Muscle layer of colon (tissue), 2 donors: Measurements from ENCODE around the gene IL16.

Experiments
- H3K27ac ChIP-seq: one replicate; pipeline ENCODE4 v1.7.0; 2013; ENCODE audit warnings: low read depth, mild to moderate bottlenecking, low read length, moderate library complexity
- H3K27me3 ChIP-seq, 2 donors: one replicate each; pipeline ENCODE4 v1.7.0; 2013; ENCODE audit warnings: low read length in 2 of 2, mild to moderate bottlenecking in 2 of 2; ENCODE audit not compliant: insufficient read depth in 2 of 2, control insufficient read depth in 1 of 2
- H3K36me3 ChIP-seq: one replicate; pipeline ENCODE4 v1.7.0; 2013; ENCODE audit warnings: mild to moderate bottlenecking, low read length; ENCODE audit not compliant: insufficient read depth
- H3K4me1 ChIP-seq: one replicate; pipeline ENCODE4 v1.7.0; 2013; ENCODE audit warnings: mild to moderate bottlenecking, low read length; ENCODE audit not compliant: insufficient read depth
- H3K4me3 ChIP-seq, 2 donors: one replicate each; pipeline ENCODE4 v1.7.0; 2013; ENCODE audit warnings: low read length in 2 of 2, low read depth in 1 of 2, mild to moderate bottlenecking in 1 of 2, moderate library complexity in 1 of 2
- H3K9ac ChIP-seq: one replicate; pipeline ENCODE4 v1.7.0; 2013; ENCODE audit warnings: low read length
- H3K9me3 ChIP-seq: one replicate; pipeline ENCODE4 v1.7.0; 2013; ENCODE audit warnings: mild to moderate bottlenecking, low read length
- donor health status: abdominal sarcoma.
- donor health status: Adenocarcinoma of cecum.

The IL16 gene

GRCh38 chr15:81293728-81294515 is 97.2 kb downstream of the IL16 start:
- Histone ChIP-seq H3K27me3 (no peaks in the 10 kb centered on the region), H3K4me3 (no peak overlapping the region), H3K9ac (no peak overlapping the region), H3K4me1 (no peaks in the 10 kb centered on the region), H3K9me3 (no peaks in the 10 kb centered on the region), H3K36me3 (no peaks in the 10 kb centered on the region), H3K27ac (no peak overlapping the region)

GRCh38 chr15:81294516-81294880 is 97.8 kb downstream of the IL16 start:
- Histone ChIP-seq H3K4me3 (no peak overlapping the region), H3K4me1 (no peaks in the 10 kb centered on the region), H3K27ac (no peak overlapping the region), H3K9me3 (no peaks in the 10 kb centered on the region), H3K36me3 (no peaks in the 10 kb centered on the region), H3K27me3 (no peaks in the 10 kb centered on the region), H3K9ac (no peak overlapping the region)

GRCh38 chr15:81295486-81296121 is 98.9 kb downstream of the IL16 start:
- Histone ChIP-seq H3K4me3 (no peak overlapping the region), H3K27ac (no peak overlapping the region), H3K9me3 (no peaks in the 10 kb centered on the region), H3K9ac (no peak overlapping the region), H3K36me3 (no peaks in the 10 kb centered on the region), H3K27me3 (no peaks in the 10 kb centered on the region), H3K4me1 (no peaks in the 10 kb centered on the region)

GRCh38 chr15:81296186-81296585 is 99.5 kb downstream of the IL16 start:
- Histone ChIP-seq H3K36me3 (no peaks in the 10 kb centered on the region), H3K27ac (no peak overlapping the region), H3K27me3 (no peaks in the 10 kb centered on the region), H3K9me3 (no peaks in the 10 kb centered on the region), H3K4me1 (no peaks in the 10 kb centered on the region), H3K4me3 (no peak overlapping the region), H3K9ac (no peak overlapping the region)

GRCh38 chr15:81296673-81297072 is 100.0 kb downstream of the IL16 start:
- Histone ChIP-seq H3K4me3 (peak overlapping the region; percentile 3 to 49), H3K9me3 (no peaks in the 10 kb centered on the region), H3K27me3 (no peaks in the 10 kb centered on the region), H3K36me3 (no peaks in the 10 kb centered on the region), H3K4me1 (no peaks in the 10 kb centered on the region), H3K9ac (no peak overlapping the region), H3K27ac (no peak overlapping the region)

GRCh38 chr15:81297147-81297572 is 100.5 kb downstream of the IL16 start:
- Histone ChIP-seq H3K9ac (no peak overlapping the region), H3K36me3 (no peaks in the 10 kb centered on the region)

GRCh38 chr15:81297603-81298575 is 101.2 kb downstream of the IL16 start:
- Histone ChIP-seq H3K4me3 (peak overlapping the region; percentile 3 to 49), H3K9me3 (no peaks in the 10 kb centered on the region), H3K27ac (no peak overlapping the region), H3K27me3 (no peaks in the 10 kb centered on the region), H3K9ac (no peak overlapping the region), H3K36me3 (no peaks in the 10 kb centered on the region), H3K4me1 (no peaks in the 10 kb centered on the region)

More at GRCh38 chr15:81297147-81297572, 100.5 kb downstream of the IL16 start:
- Histone ChIP-seq H3K9me3 (no peaks in the 10 kb centered on the region), H3K27ac (no peak overlapping the region), H3K4me1 (no peaks in the 10 kb centered on the region), H3K27me3 (no peaks in the 10 kb centered on the region), H3K4me3 (peak overlapping the region; percentile 3 to 49)

- Histone ChIP-seq H3K27ac (no peak overlapping the region), H3K27me3 (no peaks in the 10 kb centered on the region), H3K4me3 (no peak overlapping the region), H3K9me3 (no peaks in the 10 kb centered on the region), H3K4me1 (peaks cover 4% of the 10 kb centered on the region), H3K36me3 (peaks cover 5% of the 10 kb centered on the region), H3K9ac (no peak overlapping the region)
Observed at GRCh38 chr15:81298611-81299010, 101.9 kb downstream of the IL16 start.

- peaks cover 7% of the 10 kb centered on the region for H3K4me1 ChIP-seq
- no peaks in the 10 kb centered on the region for H3K27me3 ChIP-seq
- H3K4me3 ChIP-seq, result no peak overlapping the region
- H3K9ac ChIP-seq, result no peak overlapping the region
- H3K9me3 ChIP-seq, result no peaks in the 10 kb centered on the region
- H3K36me3 ChIP-seq, result peaks cover 9% of the 10 kb centered on the region
- no peak overlapping the region for H3K27ac ChIP-seq
Observed at GRCh38 chr15:81299156-81299555, 102.5 kb downstream of the IL16 start.

GRCh38 chr15:81299630-81300273 is 103.1 kb downstream of the IL16 start:
- H3K27me3 ChIP-seq, result no peaks in the 10 kb centered on the region
- peaks cover 12% of the 10 kb centered on the region for H3K36me3 ChIP-seq
- H3K4me1 ChIP-seq, result peaks cover 7% of the 10 kb centered on the region
- H3K9me3 ChIP-seq, result no peaks in the 10 kb centered on the region
- no peak overlapping the region for H3K27ac ChIP-seq
- H3K9ac ChIP-seq, result no peak overlapping the region
- H3K4me3 ChIP-seq, result no peak overlapping the region

- H3K27me3 ChIP-seq, result no peaks in the 10 kb centered on the region
- peaks cover 12% of the 10 kb centered on the region for H3K36me3 ChIP-seq
- no peak overlapping the region for H3K27ac ChIP-seq
- no peak overlapping the region for H3K4me3 ChIP-seq
- no peaks in the 10 kb centered on the region for H3K9me3 ChIP-seq
- no peak overlapping the region for H3K9ac ChIP-seq
- peaks cover 7% of the 10 kb centered on the region for H3K4me1 ChIP-seq
Observed at GRCh38 chr15:81301385-81301784, 104.7 kb downstream of the IL16 start.
